OCI-LY1 (cell line): ENCODE measurements around the gene SEC61A2.

Experiments used
- CTCF ChIP-seq: fragments of 200-600 bp; sonication (generic), shearing (Covaris generic); IDR thresholded peaks from 2 replicates; pipeline ENCODE4 v1.5.1; 2017; ENCODE audit warnings: mild to moderate bottlenecking, antibody characterized with exemption, low read length, moderate library complexity, mixed read lengths
- EZH2 ChIP-seq: fragments of 200-600 bp; sonication (generic), shearing (Covaris generic); IDR thresholded peaks from 2 replicates; pipeline ENCODE4 v1.8.0; 2017; ENCODE audit warnings: borderline replicate concordance, mixed run types, mild to moderate bottlenecking, antibody characterized with exemption, low read length, moderate library complexity, mixed read lengths

- TF ChIP-seq CTCF: no peak
- TF ChIP-seq EZH2: no peak
Measured at GRCh38 chr10:12214093-12214492, 84.6 kb downstream of the SEC61A2 start.
